Activated CD4-positive, alpha-beta T cell treated with anti-CD3 and anti-CD28 coated beads, Interleukin-2, amount 10 ng/mL, durations not matched to agents 24 days and 14 days (primary cell): Measurements from ENCODE around the gene CA12. TPM values are rescaled to one million over a fixed set of nuclear protein-coding genes. Genes with fewer than 3 reads are reported as not detected.

Experiments
- DNase-seq: peaks from one replicate; pipeline ENCODE4 v3.0.0; 2022
- H3K27ac Mint-ChIP-seq: one replicate; pipeline ENCODE4 v1.8.0; 2022; ENCODE audit warnings: mild to moderate bottlenecking, mixed read lengths
- H3K27me3 Mint-ChIP-seq: one replicate; pipeline ENCODE4 v1.8.0; 2022; ENCODE audit warnings: mixed read lengths
- H3K36me3 Mint-ChIP-seq: one replicate; pipeline ENCODE4 v1.8.0; 2022; ENCODE audit warnings: low read depth, mild to moderate bottlenecking, mixed read lengths
- H3K4me1 Mint-ChIP-seq: one replicate; pipeline ENCODE4 v1.8.0; 2021; ENCODE audit warnings: mixed read lengths
- H3K4me3 Mint-ChIP-seq: one replicate; pipeline ENCODE4 v1.8.0; 2022; ENCODE audit warnings: mild to moderate bottlenecking, moderate library complexity, mixed read lengths
- H3K9me3 Mint-ChIP-seq: one replicate; pipeline ENCODE4 v1.8.0; 2021; ENCODE audit warnings: mixed read lengths
- intact Hi-C: fragments of 100-400 bp; cut with micrococcal nuclease; formaldehyde crosslinking; loops from one replicate; pipeline ENCODE4 v1.15.1; 2023
- total RNA-seq: library from RNA; stranded (reverse); gene quantifications from 2 replicates; pipeline ENCODE4 v1.2.3, GENCODE V29; 2022

CA12 gene
- total RNA-seq, 1 donor from 2014 or later: 0.63 TPM

- H3K4me1 Mint-ChIP-seq: no peaks in the 10 kb centered on the region
- no peak overlapping the region for H3K27ac Mint-ChIP-seq
- no peak for DNase-seq
- H3K27me3 Mint-ChIP-seq: no peaks in the 10 kb centered on the region
- H3K36me3 Mint-ChIP-seq: peaks cover 2% of the 10 kb centered on the region
- H3K9me3 Mint-ChIP-seq: no peaks in the 10 kb centered on the region
- intact Hi-C loops: no loop called here
- no peak overlapping the region for H3K4me3 Mint-ChIP-seq
Observed at GRCh38 chr15:63296195-63296594, 85.5 kb downstream of the CA12 start.

- Mint-ChIP-seq H3K27me3 (no peaks in the 10 kb centered on the region), H3K36me3 (peaks cover 3% of the 10 kb centered on the region)
- intact Hi-C loops: no loop called here
Observed at GRCh38 chr15:63295341-63295740, 86.3 kb downstream of the CA12 start.

GRCh38 chr15:63294359-63294758, 87.3 kb downstream of the CA12 start:
- peaks cover 3% of the 10 kb centered on the region for H3K36me3 Mint-ChIP-seq
- intact Hi-C loops: no loop called here
- DNase-seq: no peak
- H3K27me3 Mint-ChIP-seq: no peaks in the 10 kb centered on the region
- no peaks in the 10 kb centered on the region for H3K9me3 Mint-ChIP-seq
- no peak overlapping the region for H3K4me3 Mint-ChIP-seq
- no peaks in the 10 kb centered on the region for H3K4me1 Mint-ChIP-seq
- H3K27ac Mint-ChIP-seq: no peak overlapping the region

More at GRCh38 chr15:63295341-63295740, 86.3 kb downstream of the CA12 start:
- no peak for DNase-seq
- no peaks in the 10 kb centered on the region for H3K4me1 Mint-ChIP-seq
- no peaks in the 10 kb centered on the region for H3K9me3 Mint-ChIP-seq
- no peak overlapping the region for H3K27ac Mint-ChIP-seq
- no peak overlapping the region for H3K4me3 Mint-ChIP-seq

DNA sequence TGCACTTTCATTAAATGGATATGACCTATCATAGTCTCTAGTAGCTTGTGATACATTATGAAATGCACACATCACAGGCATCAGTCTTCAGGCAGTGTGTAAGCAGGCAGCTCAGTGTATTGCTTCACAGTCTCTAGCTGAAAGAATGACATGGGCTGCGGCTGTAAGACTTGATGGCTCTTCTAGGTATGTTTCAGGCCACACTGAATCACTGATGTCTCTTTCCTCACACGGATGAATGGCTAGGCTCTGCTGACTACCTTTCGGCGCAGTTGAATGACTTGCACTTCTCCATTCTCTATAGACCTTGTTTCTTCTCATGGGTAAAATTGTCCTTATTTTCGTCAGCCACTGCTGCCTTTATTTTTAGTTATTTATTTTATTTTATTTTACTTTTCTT, 88.9 kb downstream of the CA12 start:
- H3K4me1 Mint-ChIP-seq: peaks cover 4% of the 10 kb centered on the region
- H3K4me3 Mint-ChIP-seq: no peak overlapping the region
- peaks cover 3% of the 10 kb centered on the region for H3K36me3 Mint-ChIP-seq
- H3K27me3 Mint-ChIP-seq: no peaks in the 10 kb centered on the region
- DNase-seq: no peak
- intact Hi-C loops: no loop called here
- H3K9me3 Mint-ChIP-seq: no peaks in the 10 kb centered on the region
- no peak overlapping the region for H3K27ac Mint-ChIP-seq

DNA sequence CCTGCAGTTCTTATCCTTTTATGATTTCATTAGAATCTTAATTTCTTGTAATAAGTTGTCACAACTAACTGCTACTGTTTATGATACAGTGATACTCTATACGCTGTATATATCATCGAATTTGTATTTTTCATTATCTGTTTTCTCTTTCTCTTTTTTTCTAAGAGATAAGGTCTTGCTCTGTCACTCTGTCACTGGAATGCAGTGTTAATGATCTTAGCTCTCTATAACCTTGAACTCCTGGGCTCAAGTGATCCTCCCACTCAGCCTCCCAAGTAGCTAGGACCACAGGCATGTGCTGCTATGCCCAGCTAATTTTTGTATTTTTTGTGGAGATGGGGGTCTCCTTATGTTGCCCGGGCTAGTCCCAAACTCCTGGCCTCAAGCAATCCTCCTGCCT, 89.4 kb downstream of the CA12 start:
- Mint-ChIP-seq H3K36me3 (peaks cover 3% of the 10 kb centered on the region), H3K27ac (no peak overlapping the region), H3K9me3 (no peaks in the 10 kb centered on the region), H3K4me1 (peaks cover 4% of the 10 kb centered on the region), H3K27me3 (no peaks in the 10 kb centered on the region), H3K4me3 (no peak overlapping the region)
- DNase-seq: no peak
- intact Hi-C loops: no loop called here

GRCh38 chr15:63291507-63291906, 90.1 kb downstream of the CA12 start:
- peaks cover 7% of the 10 kb centered on the region for H3K36me3 Mint-ChIP-seq
- no peak for DNase-seq
- H3K4me1 Mint-ChIP-seq: peaks cover 4% of the 10 kb centered on the region
- H3K27ac Mint-ChIP-seq: no peak overlapping the region
- intact Hi-C loops: no loop called here
- H3K9me3 Mint-ChIP-seq: no peaks in the 10 kb centered on the region
- no peak overlapping the region for H3K4me3 Mint-ChIP-seq
- no peaks in the 10 kb centered on the region for H3K27me3 Mint-ChIP-seq

GRCh38 chr15:63288778-63289378, 92.8 kb downstream of the CA12 start:
- intact Hi-C loops: loop anchor here (1.0 kb wide), 1 partner anchor 113 kb away; no protein-coding TSS in a partner anchor
- no peaks in the 10 kb centered on the region for H3K9me3 Mint-ChIP-seq
- H3K36me3 Mint-ChIP-seq: peaks cover 9% of the 10 kb centered on the region
- no peaks in the 10 kb centered on the region for H3K27me3 Mint-ChIP-seq
- H3K4me3 Mint-ChIP-seq: no peak overlapping the region
- DNase-seq: peak; percentile 73
- peaks cover 4% of the 10 kb centered on the region for H3K4me1 Mint-ChIP-seq
- no peak overlapping the region for H3K27ac Mint-ChIP-seq

DNA sequence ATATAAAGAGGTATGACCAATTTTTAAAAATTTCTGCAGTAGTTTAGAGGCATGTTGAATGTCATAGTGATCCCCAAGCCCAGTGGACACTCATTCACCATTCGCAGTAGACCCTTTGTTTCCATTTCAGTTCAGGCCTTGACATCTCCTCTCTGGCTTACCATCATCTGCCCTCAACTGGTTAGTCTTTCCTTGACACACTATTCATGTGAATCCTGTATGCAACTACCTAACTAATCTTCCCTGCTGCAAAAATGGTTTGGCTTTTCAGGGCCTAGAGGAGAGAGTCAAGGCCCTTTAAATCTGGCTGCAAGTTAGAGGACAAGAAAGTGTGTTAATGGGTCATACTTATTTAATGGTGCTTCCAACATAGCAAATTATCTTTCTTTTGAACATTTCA, 93.3 kb downstream of the CA12 start:
- intact Hi-C loops: loop anchor here (1.0 kb wide), 1 partner anchor 114 kb away; no protein-coding TSS in a partner anchor
- Mint-ChIP-seq H3K36me3 (peaks cover 12% of the 10 kb centered on the region), H3K4me3 (no peak overlapping the region), H3K9me3 (no peaks in the 10 kb centered on the region), H3K27me3 (no peaks in the 10 kb centered on the region), H3K27ac (no peak overlapping the region), H3K4me1 (peaks cover 6% of the 10 kb centered on the region)
- no peak for DNase-seq

DNA sequence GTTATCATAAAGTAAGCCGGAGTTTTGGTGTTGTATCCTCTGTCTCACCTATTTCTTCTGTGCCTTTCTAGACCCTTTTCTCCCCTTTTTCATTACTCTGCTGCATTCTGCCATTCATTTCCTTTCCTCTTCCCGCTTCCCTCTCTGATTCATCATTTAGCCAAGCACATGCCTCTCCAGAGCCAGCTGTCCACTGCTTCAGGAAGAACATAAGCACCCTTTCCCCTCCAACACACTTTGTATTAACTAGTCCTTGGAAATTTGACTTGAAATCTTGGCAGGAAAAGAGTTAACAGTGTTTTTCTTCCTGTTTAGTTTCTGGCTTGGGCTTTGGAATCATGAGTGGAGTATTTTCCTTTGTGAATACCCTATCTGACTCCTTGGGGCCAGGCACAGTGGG, 94.5 kb downstream of the CA12 start:
- DNase-seq: no peak
- peaks cover 9% of the 10 kb centered on the region for H3K4me1 Mint-ChIP-seq
- peaks cover 14% of the 10 kb centered on the region for H3K36me3 Mint-ChIP-seq
- intact Hi-C loops: no loop called here
- H3K9me3 Mint-ChIP-seq: no peaks in the 10 kb centered on the region
- no peak overlapping the region for H3K27ac Mint-ChIP-seq
- H3K27me3 Mint-ChIP-seq: no peaks in the 10 kb centered on the region
- no peak overlapping the region for H3K4me3 Mint-ChIP-seq

DNA sequence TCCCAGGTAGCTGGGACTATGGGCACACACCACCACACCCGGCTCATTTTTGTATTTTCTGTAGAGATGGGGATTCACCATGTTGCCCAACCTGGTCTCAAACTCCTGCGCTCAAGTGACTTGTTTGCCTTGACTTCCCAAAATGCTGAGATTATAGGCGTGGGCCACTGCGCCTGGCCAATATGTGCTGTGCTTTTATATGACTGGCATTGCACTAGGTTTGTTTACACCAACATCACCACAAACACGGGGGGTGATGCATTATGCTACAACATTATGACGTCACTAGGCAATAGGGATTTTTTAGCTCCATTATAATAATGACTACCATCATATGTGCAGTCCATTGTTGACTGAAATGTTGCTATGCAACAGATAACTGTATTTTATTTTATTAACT, 97.3 kb downstream of the CA12 start:
- intact Hi-C loops: no loop called here
- Mint-ChIP-seq H3K27ac (no peak overlapping the region), H3K9me3 (no peaks in the 10 kb centered on the region)

GRCh38 chr15:63283126-63283525, 98.5 kb downstream of the CA12 start:
- H3K27ac Mint-ChIP-seq: no peak overlapping the region
- intact Hi-C loops: no loop called here
- no peaks in the 10 kb centered on the region for H3K27me3 Mint-ChIP-seq
- H3K36me3 Mint-ChIP-seq: peaks cover 23% of the 10 kb centered on the region
- no peak for DNase-seq
- H3K4me1 Mint-ChIP-seq: peaks cover 8% of the 10 kb centered on the region
- no peak overlapping the region for H3K4me3 Mint-ChIP-seq
- no peaks in the 10 kb centered on the region for H3K9me3 Mint-ChIP-seq

More for the DNA sequence above, 97.3 kb downstream of the CA12 start:
- Mint-ChIP-seq H3K4me1 (peaks cover 9% of the 10 kb centered on the region), H3K36me3 (peaks cover 18% of the 10 kb centered on the region), H3K4me3 (no peak overlapping the region), H3K27me3 (no peaks in the 10 kb centered on the region)
- no peak for DNase-seq

- peak overlapping the region; percentile 67 for H3K27ac Mint-ChIP-seq
- peak; percentile 61 for DNase-seq
- H3K36me3 Mint-ChIP-seq: peaks cover 25% of the 10 kb centered on the region
- H3K9me3 Mint-ChIP-seq: no peaks in the 10 kb centered on the region
- intact Hi-C loops: loop anchor here (1.0 to 5.0 kb wide), 3 partner anchors 89 to 231 kb away; partner anchors contain the start of genes RAB8B and RPS27L
- H3K27me3 Mint-ChIP-seq: no peaks in the 10 kb centered on the region
- peaks cover 29% of the 10 kb centered on the region for H3K4me1 Mint-ChIP-seq
- peak overlapping the region; percentile 81 for H3K4me3 Mint-ChIP-seq
Observed at GRCh38 chr15:63277893-63278456, 103.7 kb downstream of the CA12 start.

- H3K27me3 Mint-ChIP-seq: no peaks in the 10 kb centered on the region
- no peaks in the 10 kb centered on the region for H3K9me3 Mint-ChIP-seq
- peak within 1 kb of the TSS; percentile 89 for H3K27ac Mint-ChIP-seq
- H3K4me1 Mint-ChIP-seq: peaks cover 30% of the 10 kb centered on the region
- intact Hi-C loops: loop anchor here (1.0 to 5.0 kb wide), 3 partner anchors 88 to 230 kb away; partner anchors contain the start of genes RAB8B and RPS27L
- peaks cover 27% of the 10 kb centered on the region for H3K36me3 Mint-ChIP-seq
- H3K4me3 Mint-ChIP-seq: peak within 1 kb of the TSS; percentile 93
- DNase-seq: peak; percentile 95
Observed at GRCh38 chr15:63277038-63277892, 104.4 kb downstream of the CA12 start, which contains the start of gene APH1B. Gene APH1B (plus strand): TSS chr15:63277605. CDS start chr15:63277624, 19 bp downstream.
